Keratinocyte (primary cell): ENCODE results near the gene FNDC7. TPM values are rescaled to one million over a fixed set of nuclear protein-coding genes. Genes with fewer than 3 reads are reported as not detected.

Experiments
- DNase-seq: peaks from one replicate; pipeline ENCODE4 v3.0.0-alpha.2; 2011; ENCODE audit warnings: low read depth, missing footprints, low spot score
- FAIRE-seq: peaks from 2 replicates; lab custom pipeline; 2011; peaks lifted over from hg19 to GRCh38; lab: Jason Lieb, UNC
- H2AFZ ChIP-seq: 2 replicates; pipeline ENCODE4 v1.6.0; 2012; ENCODE audit warnings: low read length, control low read depth, inconsistent platforms; ENCODE audit not compliant: control insufficient read depth
- H3K27ac ChIP-seq: 2 replicates; pipeline ENCODE4 v1.5.1; 2011; ENCODE audit warnings: low read length; ENCODE audit not compliant: control insufficient read depth, insufficient read depth
- H3K27me3 ChIP-seq: 3 replicates; pipeline ENCODE4 v1.6.0; 2011; ENCODE audit warnings: low read length; ENCODE audit not compliant: control insufficient read depth, insufficient read depth; ENCODE audit errors: extremely low read depth
- H3K36me3 ChIP-seq, 2 experiments: 2 replicates in 1 of 2; 3 replicates in 1 of 2; pipeline ENCODE4 v1.5.1; 2011; ENCODE audit warnings: low read length in 2 of 2, mild to moderate bottlenecking in 1 of 2; ENCODE audit not compliant: control insufficient read depth in 2 of 2, insufficient read depth in 2 of 2; ENCODE audit errors: extremely low read depth in 1 of 2
- H3K4me1 ChIP-seq: 3 replicates; pipeline ENCODE4 v1.5.1; 2011; ENCODE audit warnings: low read length; ENCODE audit not compliant: control insufficient read depth, insufficient read depth; ENCODE audit errors: extremely low read depth
- H3K4me2 ChIP-seq: 3 replicates; pipeline ENCODE4 v1.6.0; 2011; ENCODE audit warnings: low read depth, low read length; ENCODE audit not compliant: control insufficient read depth, insufficient read depth; ENCODE audit errors: extremely low read depth
- H3K4me3 ChIP-seq, 3 experiments: fragments of 200-600 bp in 1 of 3; sonication (generic) in 1 of 3; 2 replicates in 2 of 3; 3 replicates in 1 of 3; pipeline ENCODE4 v1.5.1; 2011 to 2016; ENCODE audit warnings: low read length in 3 of 3, mild to moderate bottlenecking in 3 of 3, control low read depth in 2 of 3, inconsistent platforms in 1 of 3, low read depth in 1 of 3, mixed read lengths in 1 of 3, mixed run types in 1 of 3, moderate library complexity in 1 of 3; ENCODE audit not compliant: control insufficient read depth in 2 of 3, insufficient read depth in 2 of 3; ENCODE audit errors: extremely low read depth in 1 of 3
- H3K79me2 ChIP-seq: 2 replicates; pipeline ENCODE4 v1.6.0; 2012; ENCODE audit warnings: low read length; ENCODE audit not compliant: control insufficient read depth, insufficient read depth
- H3K9ac ChIP-seq: 3 replicates; pipeline ENCODE4 v1.6.0; 2011; ENCODE audit warnings: low read length; ENCODE audit not compliant: control insufficient read depth, insufficient read depth; ENCODE audit errors: extremely low read depth
- H3K9me1 ChIP-seq: 3 replicates; pipeline ENCODE4 v1.6.0; 2011; ENCODE audit warnings: low read length; ENCODE audit not compliant: control insufficient read depth, insufficient read depth; ENCODE audit errors: extremely low read depth
- H3K9me3 ChIP-seq: 2 replicates; pipeline ENCODE4 v1.5.1; 2012; ENCODE audit warnings: low read depth, low read length; ENCODE audit not compliant: control insufficient read depth
- H4K20me1 ChIP-seq: 3 replicates; pipeline ENCODE4 v1.6.0; 2011; ENCODE audit warnings: low read length; ENCODE audit not compliant: control insufficient read depth, insufficient read depth; ENCODE audit errors: extremely low read depth
- CTCF ChIP-seq, 3 experiments: IDR thresholded peaks in 1 of 3; conservative IDR thresholded peaks in 1 of 3; optimal IDR thresholded peaks in 1 of 3; 2 replicates in 2 of 3; 3 replicates in 1 of 3; pipeline versions ENCODE3 to v1.5.1; 2011; ENCODE audit warnings: low read length in 3 of 3, mild to moderate bottlenecking in 3 of 3, moderate library complexity in 2 of 3, control low read depth in 1 of 3, inconsistent platforms in 1 of 3; ENCODE audit not compliant: insufficient read depth in 2 of 3; ENCODE audit errors: extremely low read depth in 1 of 3
- EZH2 ChIP-seq: IDR thresholded peaks from one replicate; pipeline ENCODE4 v1.6.1; 2012; ENCODE audit warnings: inconsistent platforms, mild to moderate bottlenecking, low read length, moderate library complexity
- dilution Hi-C: fragments of 300-500 bp; cut with MboI; formaldehyde crosslinking; loops from one replicate; pipeline ENCODE4 v1.7.0; 2020; ENCODE audit warnings: low sequenced_read_pairs; ENCODE audit not compliant: extremely low pct_ligation_motif_present
- polyA plus RNA-seq, 5 experiments: library from polyadenylated mRNA; depleted of rRNA in 3 of 5; stranded (reverse) in 3 of 5; stranded (forward) in 1 of 5; unstranded in 1 of 5; fragments of >200 nt; gene quantifications; 1 replicate in 1 of 5; 2 replicates in 3 of 5; 3 replicates in 1 of 5; pipeline versions ENCODE4 v1.2.1 to v1.2.3, GENCODE V29; 2011 to 2012; ENCODE audit warnings: missing spikeins in 2 of 5, low read depth in 1 of 5, low replicate concordance in 1 of 5

The FNDC7 gene
- polyA plus RNA-seq, 1 donor (not counting 4 experiments of a cell fraction or from before 2014, with no cell fraction given): 0.05 TPM

- no peak for DNase-seq
- no peaks in the 10 kb centered on the region for H3K9me3 ChIP-seq
- no peaks in the 10 kb centered on the region for H3K79me2 ChIP-seq
- no peak overlapping the region for H3K9ac ChIP-seq
- no peak for FAIRE-seq
- no peak overlapping the region for H3K4me3 ChIP-seq
- dilution Hi-C loops: no loop called here
- peaks cover 14% of the 10 kb centered on the region for H3K4me1 ChIP-seq
- no peaks in the 10 kb centered on the region for H3K27me3 ChIP-seq
- no peak overlapping the region for H2AFZ ChIP-seq
- no peaks in the 10 kb centered on the region for H4K20me1 ChIP-seq
- no peak overlapping the region for H3K4me2 ChIP-seq
- no peaks in the 10 kb centered on the region for H3K36me3 ChIP-seq
- no peaks in the 10 kb centered on the region for H3K9me1 ChIP-seq
- no peak overlapping the region for H3K27ac ChIP-seq
- TF ChIP-seq EZH2 (no peak), CTCF (optimal IDR thresholded peaks at IDR 0.05 in 1 of 3, IDR thresholded peaks at IDR 0.05 in 1 of 3, conservative IDR thresholded peaks at IDR 0.05 in 1 of 3; ENCODE audit: extremely low read depth in 1 of 3, insufficient read depth in 2 of 3, low read length in 3 of 3) (no peak)
Measured at GRCh38 chr1:108718927-108719655, 6.4 kb downstream of the FNDC7 start.

- no peaks in the 10 kb centered on the region for H3K9me3 ChIP-seq
- peak overlapping the region; percentile 45 for H3K27ac ChIP-seq
- H4K20me1 ChIP-seq: no peaks in the 10 kb centered on the region
- H3K27me3 ChIP-seq: no peaks in the 10 kb centered on the region
- peaks cover 14% of the 10 kb centered on the region for H3K4me1 ChIP-seq
- H3K9ac ChIP-seq: no peak overlapping the region
- no peaks in the 10 kb centered on the region for H3K36me3 ChIP-seq
- no peak overlapping the region for H3K4me3 ChIP-seq
- peak overlapping the region; percentile 9 for H3K4me2 ChIP-seq
- FAIRE-seq: peak; percentile 64
- no peak overlapping the region for H2AFZ ChIP-seq
- no peaks in the 10 kb centered on the region for H3K79me2 ChIP-seq
- TF ChIP-seq CTCF (optimal IDR thresholded peaks at IDR 0.05 in 1 of 3, IDR thresholded peaks at IDR 0.05 in 1 of 3, conservative IDR thresholded peaks at IDR 0.05 in 1 of 3; ENCODE audit: extremely low read depth in 1 of 3, insufficient read depth in 2 of 3, low read length in 3 of 3) (no peak), EZH2 (no peak)
- no peaks in the 10 kb centered on the region for H3K9me1 ChIP-seq
- no peak for DNase-seq
- dilution Hi-C loops: no loop called here
Measured at GRCh38 chr1:108719656-108720435, 7.1 kb downstream of the FNDC7 start.
